ENCODE data around the gene CYP26B1.

GRCh38 chr2:72157871-72158771 lies 10.5 kb upstream of the CYP26B1 start:
- TF ChIP-seq CTCF (IDR thresholded peaks at IDR 0.05): no peak
- TF ChIP-seq POLR2A (IDR thresholded peaks at IDR 0.05): no peak
- TF ChIP-seq EP300 (IDR thresholded peaks at IDR 0.05): no peak
